Measurements from ENCODE around the gene SLC39A1.
A peak's percentile ranks its signal among the peaks of the same experiment; 100 is the strongest.

Gene SLC39A1

GRCh38 chr1:153953859-153954365 is 9.4 kb downstream of the SLC39A1 start:
- DNase-seq (ENCODE audit: low read depth in 1 of 2, low spot score in 1 of 2), result no peak

GRCh38 chr1:153951801-153952200 is 11.5 kb downstream of the SLC39A1 start:
- no peak for DNase-seq (ENCODE audit: low read depth in 1 of 2, low spot score in 1 of 2)

DNA sequence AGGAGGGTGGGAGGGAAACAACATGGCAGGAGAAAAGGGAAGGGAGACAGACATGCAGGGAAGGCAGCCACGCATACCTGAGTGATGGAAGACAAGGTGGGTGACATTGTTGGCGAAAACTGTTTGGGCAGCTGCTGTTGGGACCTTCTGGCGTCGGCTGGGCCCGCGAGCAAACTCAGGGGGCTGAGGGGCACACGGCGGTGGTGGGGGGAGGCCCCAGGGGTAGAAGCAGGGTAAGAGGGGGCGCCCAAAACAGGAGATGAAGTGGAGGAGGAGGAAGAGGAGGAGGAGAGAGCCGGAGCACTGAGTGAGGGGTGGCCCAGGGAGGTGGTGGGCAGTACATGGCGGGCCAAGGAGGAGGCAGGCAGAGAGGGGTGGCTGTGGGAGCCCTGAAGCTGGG is 12.2 kb downstream of the SLC39A1 start:
- no peak for DNase-seq (ENCODE audit: low read depth in 1 of 2, low spot score in 1 of 2)

GRCh38 chr1:153946622-153947241 is 16.6 kb downstream of the SLC39A1 start, which contains the start of gene DENND4B:
Gene DENND4B (minus strand): TSS chr1:153946718. CDS start chr1:153944374, 2,344 bp downstream.
- peak; percentile 62 to 65 for DNase-seq (ENCODE audit: low read depth in 1 of 2, low spot score in 1 of 2)

GRCh38 chr1:153945795-153946621 is 17.3 kb downstream of the SLC39A1 start:
- DNase-seq (ENCODE audit: low read depth in 1 of 2, low spot score in 1 of 2), result peak; percentile 35 to 51

DNA sequence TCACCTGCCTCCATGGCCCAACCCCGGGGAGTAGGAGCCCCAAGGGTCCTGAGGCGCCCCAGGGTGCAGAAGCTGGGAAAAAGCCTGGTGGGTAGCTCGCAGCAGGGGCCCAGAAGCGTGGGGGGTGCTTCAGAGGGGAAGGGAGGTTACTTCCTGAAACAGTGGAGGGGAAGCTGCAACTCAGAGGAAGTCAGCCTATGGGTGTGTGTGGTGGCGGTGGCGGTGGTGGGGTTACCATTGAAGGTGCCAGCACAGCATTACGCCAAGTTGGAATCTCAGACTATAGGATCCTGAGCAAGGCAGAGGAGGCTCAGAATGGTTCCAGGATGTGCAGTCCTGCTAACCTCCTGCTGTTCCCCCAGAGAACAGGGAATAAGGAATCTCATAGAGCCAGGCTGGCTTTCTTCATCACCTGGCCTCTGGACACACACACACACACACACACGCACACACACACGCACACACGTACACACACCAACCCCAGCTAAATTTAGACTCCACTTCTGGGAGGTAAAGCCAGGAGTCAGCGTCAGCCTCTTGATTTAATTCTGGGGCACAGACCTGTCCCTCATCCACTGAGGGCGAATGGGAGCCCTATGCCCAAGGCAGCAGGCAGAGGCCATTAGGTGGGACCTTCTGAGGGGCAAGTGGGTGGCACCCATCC is 18.1 kb downstream of the SLC39A1 start:
- peak; percentile 36 to 68 for DNase-seq (ENCODE audit: low read depth in 1 of 2, low spot score in 1 of 2)

DNA sequence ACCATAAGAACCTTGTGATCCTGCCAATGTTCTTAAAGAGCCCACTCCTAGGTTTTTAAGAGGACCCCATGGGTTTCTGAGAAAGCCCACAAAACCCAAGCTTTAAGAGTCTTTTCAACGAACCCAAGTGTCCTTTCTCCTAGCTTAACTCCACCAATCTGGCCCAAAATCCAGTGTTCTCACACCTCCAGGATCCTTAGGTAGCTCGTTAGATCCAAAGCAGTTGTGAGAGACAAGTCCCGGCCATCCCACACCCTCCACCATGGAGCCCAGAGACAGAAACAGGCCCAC is 18.6 kb downstream of the SLC39A1 start:
- no peak for DNase-seq (ENCODE audit: low read depth in 1 of 2, low spot score in 1 of 2)

GRCh38 chr1:153944005-153944826 is 19.1 kb downstream of the SLC39A1 start:
- DNase-seq (ENCODE audit: low read depth in 1 of 2, low spot score in 1 of 2), result no peak

DNA sequence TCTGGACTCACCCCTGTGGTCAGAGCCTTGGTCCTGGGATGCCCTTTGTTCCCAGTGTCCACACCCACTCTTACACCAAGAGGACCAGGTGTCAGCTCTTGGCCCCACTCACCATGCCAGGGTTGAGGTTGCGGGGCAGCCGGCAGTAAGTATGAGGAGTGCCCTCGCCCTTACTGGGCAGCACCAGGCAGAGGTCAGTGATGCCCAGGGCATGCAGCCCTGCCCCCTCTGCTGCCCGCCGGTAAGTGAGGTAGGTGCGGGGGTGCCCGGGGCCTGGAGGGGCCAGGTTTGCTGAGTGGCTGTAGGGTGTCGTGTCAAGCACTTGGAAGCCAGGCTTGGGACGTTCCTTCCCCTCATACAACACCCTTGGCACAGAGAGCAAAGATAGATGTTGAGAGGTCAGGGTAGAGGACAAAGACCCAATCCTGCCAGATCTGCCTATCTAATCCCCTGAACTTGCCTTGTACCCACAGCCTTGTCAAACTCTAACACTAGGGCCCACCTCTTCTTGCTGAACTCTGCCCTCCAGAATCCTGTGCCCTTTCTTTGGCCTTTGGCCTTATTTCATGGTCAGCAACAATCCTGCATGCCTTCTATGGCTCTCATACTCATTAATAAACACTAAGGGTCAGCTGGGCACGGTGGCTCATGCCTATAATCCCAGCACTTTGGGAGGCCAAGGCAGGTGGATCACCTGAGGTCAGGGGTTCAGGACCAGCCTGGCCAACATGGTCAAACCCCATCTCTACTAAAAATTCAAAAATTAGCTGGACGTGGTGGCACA is 20.4 kb downstream of the SLC39A1 start:
- DNase-seq (ENCODE audit: low read depth in 1 of 2, low spot score in 1 of 2), result no peak

DNA sequence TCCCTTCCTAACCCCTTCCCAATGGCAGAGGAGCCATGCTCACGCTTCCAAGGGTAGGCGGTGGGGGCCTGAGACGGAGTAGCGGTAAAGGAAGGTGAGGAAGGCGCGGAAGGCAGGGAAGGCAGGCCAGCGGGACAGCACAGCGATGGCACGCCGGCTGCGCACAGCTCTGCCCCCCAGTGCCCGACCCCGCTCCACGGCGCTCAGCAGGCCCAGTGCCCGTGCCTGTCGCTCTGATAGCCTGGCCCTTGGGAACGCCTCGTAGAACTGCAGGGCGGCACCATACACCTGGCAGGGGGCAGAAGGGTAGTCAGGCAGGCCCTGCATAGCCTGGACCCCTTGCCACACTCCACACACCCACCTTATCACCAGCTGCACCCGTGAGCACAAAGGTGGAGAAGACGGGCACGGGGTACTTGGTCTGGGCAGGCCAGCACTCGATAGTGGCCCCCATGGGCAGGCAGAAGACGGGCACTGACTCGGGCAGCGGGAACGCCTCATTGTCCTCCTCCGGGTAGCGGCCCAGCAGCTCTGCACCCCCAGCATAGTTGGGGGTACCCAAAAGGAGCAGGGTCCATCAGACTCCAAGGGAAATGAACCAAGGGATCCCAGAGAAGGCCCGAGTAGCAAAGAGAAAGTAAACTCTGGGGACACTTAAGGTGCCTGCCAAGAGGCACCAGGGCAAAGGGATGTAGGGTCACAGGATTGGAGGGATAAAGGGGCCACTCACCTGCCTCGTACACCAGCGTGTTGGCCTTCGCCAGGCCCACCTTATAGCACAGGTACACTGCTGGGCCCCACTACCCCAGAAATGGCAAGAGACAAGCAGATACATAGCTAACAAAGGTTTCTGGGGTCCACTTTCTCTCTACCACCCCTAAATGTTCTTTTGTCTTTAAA is 21.3 kb downstream of the SLC39A1 start:
- DNase-seq (ENCODE audit: low read depth in 1 of 2, low spot score in 1 of 2), result no peak

GRCh38 chr1:153940756-153941155 is 22.6 kb downstream of the SLC39A1 start:
- no peak for DNase-seq (ENCODE audit: low read depth in 1 of 2, low spot score in 1 of 2)

GRCh38 chr1:153939476-153939875 is 23.9 kb downstream of the SLC39A1 start:
- no peak for DNase-seq (ENCODE audit: low read depth in 1 of 2, low spot score in 1 of 2)

GRCh38 chr1:153938996-153939395 is 24.3 kb downstream of the SLC39A1 start:
- DNase-seq (ENCODE audit: low read depth in 1 of 2, low spot score in 1 of 2), result no peak

GRCh38 chr1:153937331-153937730 is 26.0 kb downstream of the SLC39A1 start:
- DNase-seq (ENCODE audit: low read depth in 1 of 2, low spot score in 1 of 2), result no peak

DNA sequence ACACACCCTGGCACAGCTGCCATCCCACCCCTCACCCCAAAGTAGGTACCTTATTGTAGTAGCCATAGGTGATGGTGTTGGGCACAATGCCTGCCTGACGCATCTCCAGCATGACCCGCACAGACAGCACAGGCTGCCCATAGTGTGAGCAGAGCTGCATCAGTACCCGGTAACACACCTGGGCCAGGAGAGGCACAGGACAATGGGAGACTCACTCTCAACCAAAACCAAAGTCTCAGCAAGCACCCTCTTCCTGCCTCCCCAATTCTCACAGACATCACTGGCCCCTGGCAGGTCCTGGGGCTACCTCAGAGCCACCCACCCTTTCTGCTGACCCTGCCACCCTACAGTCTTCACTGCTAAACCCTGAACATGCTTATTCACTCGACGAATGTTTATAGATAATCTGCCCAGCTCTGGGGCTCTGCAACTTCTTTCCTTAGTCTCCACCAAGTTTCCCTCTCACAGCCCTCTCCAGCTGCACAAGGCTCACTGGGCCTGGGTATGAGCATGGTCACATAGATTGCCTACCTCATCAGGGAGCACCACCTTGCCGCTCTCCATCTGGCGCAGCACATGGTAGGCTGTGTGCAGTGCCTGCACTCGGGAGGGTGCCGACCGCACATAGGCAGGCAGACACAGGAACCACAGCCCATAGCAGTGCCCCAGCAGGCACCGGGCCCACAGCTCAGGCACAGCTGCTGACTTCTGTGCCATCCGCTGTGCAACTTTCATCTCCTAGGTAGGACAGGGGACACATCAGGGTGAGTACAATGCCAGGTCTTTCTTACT is 27.1 kb downstream of the SLC39A1 start:
- no peak for DNase-seq (ENCODE audit: low read depth in 1 of 2, low spot score in 1 of 2)

GRCh38 chr1:153934746-153935145 is 28.6 kb downstream of the SLC39A1 start:
- no peak for DNase-seq (ENCODE audit: low read depth in 1 of 2, low spot score in 1 of 2)

GRCh38 chr1:153933955-153934354 is 29.4 kb downstream of the SLC39A1 start:
- no peak for DNase-seq (ENCODE audit: low read depth in 1 of 2, low spot score in 1 of 2)

- DNase-seq (ENCODE audit: low read depth in 1 of 2, low spot score in 1 of 2), result no peak
Measured at GRCh38 chr1:153933430-153933829, 29.9 kb downstream of the SLC39A1 start.

Measured in activated CD4-positive, alpha-beta T cell treated with anti-CD3 and anti-CD28 coated beads, Interleukin-2, amount 50 U/mL, for 24 hours (primary cell).